Panc1 (cell line): ENCODE data around the gene KCNA5.

Experiments
- POLR2AphosphoS5 ChIP-seq: IDR thresholded peaks from 2 replicates; pipeline ENCODE4 v1.6.1; 2012; ENCODE audit warnings: mild to moderate bottlenecking, low read depth, low read length, moderate library complexity
- SIN3A ChIP-seq: IDR thresholded peaks from 2 replicates; pipeline ENCODE4 v1.6.1; 2012; ENCODE audit warnings: low read depth, mild to moderate bottlenecking, low read length, moderate library complexity, borderline replicate concordance; ENCODE audit not compliant: insufficient read depth
- TCF7L2 ChIP-seq: IDR thresholded peaks from 2 replicates; pipeline ENCODE4 v1.6.1; 2011; ENCODE audit warnings: mild to moderate bottlenecking, low read depth, low read length, inconsistent platforms
- TF ChIP-seq, protein P1 (sequence below): fragments of 450-650 bp; IDR thresholded peaks from 2 replicates; pipeline ENCODE4 v1.5.1; 2017; ENCODE audit warnings: mild to moderate bottlenecking

DNA sequence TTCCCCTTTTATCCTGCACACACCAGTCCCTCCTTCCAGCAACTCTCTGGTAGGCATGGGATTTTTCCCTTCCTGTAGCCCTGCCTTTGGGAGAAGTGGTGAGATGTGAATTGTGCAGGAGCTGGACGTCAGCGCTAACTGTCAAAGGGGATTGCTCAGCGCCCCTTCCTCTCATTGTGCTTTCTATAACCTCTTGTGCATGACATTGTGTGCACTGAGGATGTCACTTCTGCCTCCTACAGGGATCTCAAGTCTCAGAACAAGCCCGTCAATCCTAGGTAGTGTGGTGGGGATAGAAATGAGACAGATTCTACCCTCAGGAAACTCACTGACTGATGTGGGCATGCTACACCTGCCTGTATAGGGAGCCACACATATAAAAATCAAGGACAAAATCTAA lies 8.7 kb downstream of the KCNA5 start:
- TF ChIP-seq, protein P1, sequence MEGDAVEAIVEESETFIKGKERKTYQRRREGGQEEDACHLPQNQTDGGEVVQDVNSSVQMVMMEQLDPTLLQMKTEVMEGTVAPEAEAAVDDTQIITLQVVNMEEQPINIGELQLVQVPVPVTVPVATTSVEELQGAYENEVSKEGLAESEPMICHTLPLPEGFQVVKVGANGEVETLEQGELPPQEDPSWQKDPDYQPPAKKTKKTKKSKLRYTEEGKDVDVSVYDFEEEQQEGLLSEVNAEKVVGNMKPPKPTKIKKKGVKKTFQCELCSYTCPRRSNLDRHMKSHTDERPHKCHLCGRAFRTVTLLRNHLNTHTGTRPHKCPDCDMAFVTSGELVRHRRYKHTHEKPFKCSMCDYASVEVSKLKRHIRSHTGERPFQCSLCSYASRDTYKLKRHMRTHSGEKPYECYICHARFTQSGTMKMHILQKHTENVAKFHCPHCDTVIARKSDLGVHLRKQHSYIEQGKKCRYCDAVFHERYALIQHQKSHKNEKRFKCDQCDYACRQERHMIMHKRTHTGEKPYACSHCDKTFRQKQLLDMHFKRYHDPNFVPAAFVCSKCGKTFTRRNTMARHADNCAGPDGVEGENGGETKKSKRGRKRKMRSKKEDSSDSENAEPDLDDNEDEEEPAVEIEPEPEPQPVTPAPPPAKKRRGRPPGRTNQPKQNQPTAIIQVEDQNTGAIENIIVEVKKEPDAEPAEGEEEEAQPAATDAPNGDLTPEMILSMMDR: no peak
- TF ChIP-seq POLR2AphosphoS5: no peak
- TF ChIP-seq TCF7L2: no peak
- no peak for TF ChIP-seq SIN3A
